Measurements from ENCODE around the gene RNASE1.
"Not testable (repeated sequence)": the region's sequence is repeated elsewhere in the genome, so short reads cannot be mapped to it uniquely, and the experiment has no call there.

RNASE1 gene

DNA sequence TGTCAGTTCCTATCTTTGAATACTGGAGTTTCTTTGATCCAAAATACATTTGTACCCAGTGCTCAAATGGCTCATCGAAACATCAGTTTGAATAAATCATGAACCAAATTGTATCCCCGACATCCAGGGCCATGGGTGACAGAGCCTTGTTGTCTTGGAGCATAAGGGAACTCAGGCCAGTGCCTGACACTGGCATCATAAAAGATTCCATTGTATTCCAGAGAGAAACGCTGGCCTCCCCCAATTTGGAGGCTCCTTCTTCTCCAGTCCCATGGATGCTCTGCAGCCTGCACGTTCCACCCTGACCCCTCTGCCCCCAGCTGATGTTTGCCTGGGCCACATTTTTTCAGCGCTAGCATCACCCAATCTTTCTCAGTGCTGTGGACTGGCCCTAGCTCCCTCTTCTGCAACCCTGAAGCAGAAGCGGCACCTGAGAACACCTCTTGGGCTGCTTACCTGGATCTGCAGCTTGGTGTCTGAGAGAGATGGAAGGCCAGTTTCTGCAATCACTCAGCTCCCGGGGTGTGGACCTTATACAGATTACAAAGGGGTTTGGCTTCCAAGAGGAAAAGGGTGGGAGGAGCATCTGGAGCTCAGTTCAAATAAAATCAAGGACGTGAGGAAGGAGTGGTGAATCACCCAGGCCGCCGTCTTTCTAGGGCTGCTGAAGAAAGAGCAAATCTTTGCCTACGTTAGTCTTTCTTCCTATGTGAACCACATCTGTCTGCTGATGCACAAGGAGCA is at the start of gene RNASE1:
TSS of gene RNASE1 (minus strand) at position 504 of the 744 bp plus-strand sequence. CDS start 776 bp downstream, outside the sequence.
- no peak for DNase-seq

DNA sequence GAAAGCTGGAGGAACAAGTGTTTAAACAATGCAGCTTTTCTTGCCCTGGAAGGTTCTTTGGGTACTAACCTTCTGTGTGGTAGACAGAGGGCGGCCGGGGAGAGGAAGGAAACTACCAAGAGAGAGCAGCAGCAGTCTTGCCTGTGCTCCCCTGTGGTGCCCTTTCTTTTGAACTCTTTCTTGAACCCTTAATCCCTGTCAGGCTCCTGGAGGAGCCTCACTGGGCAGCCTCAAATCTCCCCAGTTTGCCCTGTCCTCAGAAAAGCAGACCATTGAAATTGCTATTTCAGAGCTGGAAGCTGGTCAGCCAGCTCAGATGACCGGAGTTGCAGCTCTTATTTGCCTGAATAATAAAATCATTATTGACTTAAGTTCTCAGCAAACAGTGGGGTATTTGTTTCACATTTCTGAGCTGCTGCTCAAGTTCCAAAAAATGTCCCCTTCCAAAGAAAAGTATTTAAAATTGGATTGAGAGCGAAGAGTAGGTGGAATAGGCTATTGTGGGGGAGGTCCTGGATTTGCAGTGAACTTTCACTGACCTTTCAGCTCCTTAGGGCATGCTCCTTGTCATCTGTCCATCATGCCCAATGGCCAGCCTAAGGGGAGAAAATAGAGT is 46.4 kb upstream of the RNASE1 start:
- DNase-seq: no peak

DNA sequence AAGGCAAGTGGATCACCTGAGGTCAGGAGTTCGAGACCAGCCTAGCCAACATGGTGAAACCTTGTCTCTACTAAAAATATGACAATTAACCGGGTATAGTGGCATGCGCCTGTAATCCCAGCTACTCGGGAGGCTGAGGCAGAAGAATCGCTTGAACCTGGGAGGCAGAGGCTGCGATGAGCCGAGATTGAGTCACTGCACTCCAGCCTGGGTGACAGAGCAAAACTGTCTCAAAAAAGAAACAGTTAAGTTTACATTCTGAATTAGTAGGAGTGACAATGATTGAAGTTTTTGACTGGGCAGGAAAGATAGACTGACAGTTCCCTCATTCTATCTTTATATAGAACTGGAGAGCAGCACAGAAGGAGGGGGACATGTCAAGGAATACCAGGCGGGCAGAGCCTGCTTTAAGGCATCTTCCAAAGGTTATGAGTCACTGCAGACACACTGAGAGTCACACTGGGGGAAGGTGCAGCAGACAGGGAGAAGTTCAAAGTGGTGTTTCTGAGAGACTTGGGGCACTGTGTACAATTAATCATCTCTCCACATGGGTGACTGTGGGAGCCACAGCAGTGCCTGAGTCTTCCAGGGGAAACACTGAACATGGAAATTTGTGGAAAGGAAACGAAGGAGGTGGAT is 45.8 kb upstream of the RNASE1 start:
- no peak for DNase-seq

DNA sequence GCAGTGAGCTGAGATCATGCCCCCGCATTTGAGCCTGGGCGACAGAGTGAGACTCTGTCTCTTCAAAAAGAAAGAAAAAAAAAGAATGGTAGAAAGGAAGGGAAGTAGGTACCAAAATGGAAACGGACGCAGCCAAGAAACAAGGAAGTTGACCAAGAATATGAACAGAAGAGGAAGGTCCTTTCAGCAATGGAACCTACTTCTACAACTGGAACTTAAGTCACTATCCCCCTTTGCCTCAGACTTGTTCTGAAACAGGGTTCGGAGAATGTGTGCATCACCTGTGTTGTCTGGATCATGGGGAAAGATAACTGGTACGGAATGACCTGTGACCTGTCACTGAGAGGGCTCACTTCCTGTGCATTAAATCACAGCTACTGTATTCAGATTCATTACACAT is 43.9 kb upstream of the RNASE1 start:
- no peak for DNase-seq

DNA sequence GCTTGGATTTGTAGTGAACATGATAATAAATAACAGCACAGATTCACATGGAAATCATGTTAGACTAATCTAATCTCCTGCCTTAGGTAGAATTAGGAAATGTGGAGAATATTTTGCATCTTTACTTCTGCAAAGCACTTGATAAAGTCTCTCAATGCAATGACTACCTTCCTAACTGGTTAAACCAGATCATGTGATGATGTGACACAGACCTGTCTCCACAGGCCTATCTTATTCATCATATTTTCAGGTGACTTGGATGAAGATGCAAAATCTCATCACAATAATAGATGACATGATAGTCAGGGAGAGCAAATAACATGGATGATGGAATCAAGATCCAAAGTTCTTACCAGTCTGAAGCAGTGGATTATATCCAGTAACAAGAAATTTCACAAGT is 38.5 kb upstream of the RNASE1 start:
- DNase-seq: no peak

DNA sequence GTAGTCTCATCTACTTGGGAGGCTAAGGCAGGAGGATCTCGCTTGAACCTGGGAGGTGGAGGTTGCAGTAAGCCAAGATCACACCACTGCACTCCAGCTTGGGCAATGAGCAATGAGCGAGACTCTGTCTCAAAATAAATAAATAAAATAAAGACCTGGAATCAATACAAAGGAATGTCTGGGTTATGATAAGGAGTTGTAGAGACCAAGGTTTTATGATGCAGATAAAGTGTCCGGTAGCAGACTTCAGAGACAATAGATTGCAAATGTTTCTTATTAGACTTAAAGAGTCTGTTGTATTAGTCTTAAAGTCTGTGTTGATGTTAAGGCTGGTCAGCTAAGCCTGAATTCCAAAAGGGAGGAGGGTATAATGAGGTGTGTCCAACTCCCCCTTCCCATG is 35.2 kb upstream of the RNASE1 start:
- DNase-seq: no peak

DNA sequence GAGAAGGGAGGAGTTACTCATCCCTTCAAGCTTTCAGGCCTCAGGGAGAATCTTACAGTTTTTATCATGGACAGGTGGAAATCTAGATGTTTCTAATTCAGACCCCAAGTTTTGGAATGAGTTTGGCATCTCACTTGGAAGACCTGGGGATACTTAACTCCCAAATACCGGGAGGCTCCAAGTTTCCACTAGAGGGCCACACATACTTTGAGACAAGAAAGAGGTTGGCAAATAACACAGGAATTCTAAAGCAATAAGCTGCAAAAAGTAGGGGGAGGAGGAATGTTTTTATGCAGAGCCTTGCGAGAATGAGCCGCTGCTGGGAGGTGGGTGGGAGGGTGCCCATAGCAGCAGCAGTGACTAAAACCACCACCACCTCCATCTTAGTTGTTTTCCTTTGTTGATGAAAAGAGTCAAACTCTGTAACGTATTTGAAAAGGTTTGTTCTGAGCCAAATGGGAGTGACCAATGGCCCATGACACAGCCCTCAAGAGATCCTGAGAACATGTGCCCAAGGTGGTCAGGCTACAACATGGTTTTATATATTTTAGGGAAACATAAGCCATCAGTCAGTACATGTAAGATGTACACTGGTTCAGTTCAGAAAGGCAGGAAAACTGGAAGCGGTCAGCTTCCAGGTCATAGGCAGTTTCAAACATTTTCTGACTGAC is 34.2 kb upstream of the RNASE1 start:
- no peak for DNase-seq

DNA sequence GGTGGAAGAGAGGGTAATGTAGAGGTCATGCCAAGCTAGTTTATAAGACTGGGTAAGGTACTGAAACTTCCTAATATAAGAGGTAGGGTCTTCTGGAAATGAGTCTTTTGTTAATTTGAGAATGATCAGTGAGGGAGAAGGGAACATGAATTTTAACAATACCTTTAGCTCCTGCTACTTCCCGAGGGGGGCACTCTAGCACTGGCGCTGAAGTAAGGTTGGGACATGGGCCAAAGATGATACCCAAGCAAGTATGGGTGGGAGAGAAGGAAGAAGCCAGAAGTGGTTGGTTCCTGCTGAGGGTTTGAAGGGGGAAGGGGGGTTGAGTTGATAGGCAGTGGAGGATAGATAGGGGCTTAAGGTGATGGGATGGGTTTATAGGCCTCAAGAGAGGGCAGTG is 32.3 kb upstream of the RNASE1 start:
- no peak for DNase-seq

DNA sequence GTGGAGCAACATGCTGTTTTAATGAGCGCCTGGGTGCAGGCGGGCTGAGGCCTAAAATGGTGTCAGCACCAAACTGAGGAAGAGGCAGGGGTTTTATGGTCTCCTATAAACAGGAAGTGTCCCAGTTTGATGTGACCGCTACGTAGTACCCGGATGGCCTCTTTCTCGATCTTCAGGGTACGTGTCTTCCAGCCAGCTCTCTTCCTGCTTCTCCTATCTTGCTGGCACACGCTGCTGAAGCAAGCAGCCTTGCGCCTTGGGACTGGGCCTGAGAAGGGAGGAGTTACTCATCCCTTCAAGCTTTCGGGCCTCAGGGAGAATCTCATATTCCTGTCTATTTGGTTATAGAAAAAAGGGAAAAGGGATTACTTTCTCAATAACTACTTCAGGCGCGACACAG is 28.2 kb upstream of the RNASE1 start:
- DNase-seq: no peak

DNA sequence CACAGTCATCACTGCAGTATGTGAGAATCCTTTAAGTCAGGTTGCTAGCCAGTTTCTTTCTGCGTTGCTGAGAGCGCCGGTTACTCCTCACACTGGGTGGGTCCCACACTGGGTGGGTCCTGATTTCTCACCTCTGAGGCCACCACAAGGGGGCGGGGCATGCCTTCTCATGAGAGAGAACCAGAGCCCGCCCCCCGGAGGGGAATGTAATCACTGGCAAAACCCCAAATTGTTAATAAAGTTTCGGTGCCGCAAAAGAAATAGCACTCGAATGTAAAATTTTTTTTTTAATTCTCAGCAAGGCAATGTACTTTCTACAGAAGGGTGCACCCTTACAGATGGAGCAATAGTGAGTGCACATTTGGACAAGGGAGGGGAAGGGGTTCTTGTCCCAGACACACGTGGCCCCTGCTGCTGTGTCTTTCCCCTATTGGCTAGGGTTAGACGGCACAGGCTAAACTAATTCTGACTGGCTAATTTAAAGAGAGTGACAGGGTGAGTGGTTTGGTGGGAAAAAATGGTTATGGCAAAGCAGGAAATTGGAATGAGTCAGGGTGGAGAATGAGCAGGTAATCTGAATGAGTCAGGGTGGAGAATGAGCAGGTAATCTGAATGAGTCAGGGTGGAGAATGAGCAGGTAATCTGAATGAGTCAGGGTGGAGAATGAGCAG is 25.5 kb upstream of the RNASE1 start:
- not testable (repeated sequence) for DNase-seq

DNA sequence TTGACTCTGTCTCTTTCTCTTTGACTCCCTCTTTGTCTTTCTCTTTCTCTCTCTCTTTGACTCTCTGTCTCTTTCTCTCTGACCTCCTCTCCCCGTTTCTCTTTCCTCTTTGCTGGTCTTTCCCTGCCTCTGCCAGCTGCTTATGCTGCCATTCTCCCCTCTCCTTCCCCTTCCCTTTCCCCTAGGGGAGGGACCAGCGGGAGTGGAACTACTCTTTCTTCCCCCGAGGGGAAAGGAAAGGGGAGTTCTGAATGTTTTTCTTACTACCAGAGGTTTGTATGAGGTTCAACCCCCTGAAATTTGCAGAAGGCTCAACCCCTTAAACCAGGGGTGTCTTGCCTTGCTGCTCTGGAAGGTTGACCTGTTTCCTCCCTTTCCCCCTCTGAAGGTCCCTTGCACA is 24.7 kb upstream of the RNASE1 start:
- DNase-seq: no peak

DNA sequence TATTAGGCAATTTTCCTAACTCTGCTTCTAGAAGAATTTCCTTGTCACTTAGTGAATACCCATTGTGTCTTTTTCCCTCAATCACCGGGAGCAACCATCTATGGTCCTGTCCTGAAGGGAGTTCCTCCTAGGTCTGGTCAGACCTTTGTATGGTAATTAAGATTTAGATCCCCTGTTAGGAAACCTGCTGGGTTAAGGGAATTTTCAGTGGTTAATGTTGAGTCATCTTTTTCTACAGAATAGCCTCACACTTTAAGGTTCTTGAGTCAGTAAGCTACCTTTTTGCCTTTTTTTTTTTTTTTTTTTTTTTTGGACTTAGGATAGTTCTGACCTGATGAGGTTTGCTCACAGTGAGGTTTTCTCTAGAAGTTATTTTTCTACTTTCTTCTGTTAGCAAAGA is 24.0 kb upstream of the RNASE1 start:
- DNase-seq: not testable (repeated sequence)

DNA sequence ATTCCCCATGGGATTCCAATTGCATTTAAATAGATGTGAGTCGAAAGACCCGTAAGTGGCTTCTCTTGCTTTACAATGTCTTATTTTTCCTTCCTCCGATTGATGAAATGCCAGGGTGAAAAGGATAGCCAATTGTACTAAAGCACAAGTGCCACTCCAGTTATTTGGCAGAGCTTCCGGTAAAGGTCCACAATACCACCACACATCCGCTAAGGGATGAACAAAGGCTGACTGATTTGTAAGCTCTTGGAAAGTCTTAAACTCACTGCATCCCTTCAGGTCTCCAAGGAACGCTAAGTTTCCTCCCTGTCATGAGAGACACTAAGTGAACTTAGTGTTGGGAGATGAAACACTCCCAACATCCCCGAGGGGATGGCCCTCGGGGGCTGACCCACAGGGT is 21.2 kb upstream of the RNASE1 start:
- DNase-seq: no peak

DNA sequence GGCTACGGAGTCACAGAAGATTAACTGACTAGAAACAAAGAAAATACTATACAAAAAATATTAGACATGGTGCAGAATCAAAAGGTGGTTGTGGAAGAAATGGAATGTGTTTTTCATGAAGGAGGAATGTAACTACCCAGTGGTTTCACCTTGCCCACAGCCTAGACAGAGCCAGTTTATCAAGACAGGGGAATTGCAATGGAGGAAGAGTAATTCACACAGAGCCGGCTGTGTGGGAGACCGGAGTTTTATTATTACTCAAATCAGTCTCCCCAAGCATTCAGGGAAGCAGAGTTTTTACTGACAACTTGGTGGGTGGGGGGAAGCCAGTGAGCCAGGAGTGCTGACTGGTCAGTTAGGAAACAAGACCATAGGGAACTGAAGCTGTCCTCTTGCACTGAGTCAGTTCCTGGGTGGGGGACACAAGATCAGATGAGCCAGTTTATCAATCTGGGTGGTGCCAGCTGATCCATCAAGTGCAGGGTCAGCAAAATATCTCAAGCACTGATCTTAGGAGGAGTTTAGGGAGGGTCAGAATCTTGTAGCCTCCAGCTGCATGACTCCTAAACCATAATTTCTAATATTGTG is 19.0 kb upstream of the RNASE1 start:
- not testable (repeated sequence) for DNase-seq

DNA sequence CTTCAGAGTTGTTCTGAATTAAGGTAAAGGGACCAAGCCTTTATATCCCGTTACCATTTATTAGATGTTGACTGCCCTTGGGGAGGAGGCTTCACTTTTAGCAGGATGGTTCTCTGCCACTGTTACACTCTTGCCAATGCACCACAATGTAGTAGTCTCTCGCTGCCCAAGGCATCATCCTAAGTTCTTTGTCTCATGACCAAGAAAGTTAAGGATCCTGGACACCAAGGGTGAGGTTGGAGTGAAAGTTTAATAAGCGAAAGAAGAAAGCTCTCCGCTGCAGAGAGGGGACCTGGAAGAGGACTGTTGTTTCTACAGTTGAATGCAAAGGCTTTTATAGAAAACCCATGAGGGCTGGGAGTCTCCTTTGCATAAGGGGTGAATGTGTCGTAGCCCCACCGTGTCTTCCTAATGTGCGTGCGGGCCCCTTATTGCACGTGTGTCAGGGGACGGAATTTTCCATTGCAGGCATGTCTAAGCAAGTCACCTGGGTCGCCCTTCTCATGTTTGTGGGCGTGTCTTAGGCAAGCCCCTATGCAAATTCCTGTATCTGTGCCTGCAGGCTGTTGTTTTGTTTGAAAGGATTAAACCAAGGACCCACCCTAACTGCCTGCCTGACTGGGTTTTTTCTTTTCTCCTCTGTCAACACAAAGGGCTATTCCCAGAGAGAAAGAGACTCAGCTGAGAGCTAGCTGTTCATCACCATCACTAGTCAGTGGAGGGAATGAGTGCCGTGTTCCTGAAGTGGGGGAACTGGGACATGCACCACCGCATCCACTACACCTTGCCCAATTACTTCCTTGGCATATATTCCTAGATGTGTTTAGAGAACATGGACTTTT is 17.6 kb upstream of the RNASE1 start:
- no peak for DNase-seq

DNA sequence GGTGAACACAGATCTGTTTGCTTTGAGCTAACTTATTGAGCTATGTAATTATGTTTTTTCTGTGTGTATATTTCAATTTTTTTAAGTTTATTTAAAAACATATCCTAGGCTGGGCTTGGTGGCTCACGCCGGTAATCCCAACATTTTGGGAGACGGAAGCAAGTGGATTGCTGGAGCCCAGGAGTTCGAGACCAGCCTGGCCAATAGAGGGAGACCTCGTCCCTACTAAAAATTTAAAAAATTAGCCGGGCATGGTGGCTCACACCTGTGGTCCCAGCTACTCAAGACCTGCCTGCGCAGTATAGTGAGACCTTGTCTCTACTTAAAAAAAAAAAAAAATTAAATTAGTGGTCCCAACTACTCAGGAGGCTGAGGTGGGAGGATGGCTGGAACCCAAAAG is 16.2 kb upstream of the RNASE1 start:
- no peak for DNase-seq

DNA sequence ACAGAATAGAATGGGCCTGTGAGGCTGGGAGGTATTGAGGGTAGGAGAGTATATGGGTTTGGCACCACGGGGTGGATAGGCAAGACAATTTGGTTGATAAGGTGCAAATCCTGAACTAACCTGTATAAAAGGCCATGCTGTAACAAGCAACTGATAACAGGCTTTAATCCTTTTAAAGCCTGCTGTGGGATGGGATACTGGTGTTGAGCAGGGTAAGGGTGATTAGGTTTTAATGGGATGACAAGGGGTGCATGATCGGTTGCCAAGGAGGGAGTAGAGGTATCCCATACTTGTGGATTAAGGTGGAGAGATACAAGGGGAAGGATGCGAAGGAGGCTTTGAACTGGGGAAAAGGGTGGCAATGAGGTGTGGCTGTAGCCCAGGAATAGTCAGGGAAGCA is 13.3 kb upstream of the RNASE1 start:
- not testable (repeated sequence) for DNase-seq

DNA sequence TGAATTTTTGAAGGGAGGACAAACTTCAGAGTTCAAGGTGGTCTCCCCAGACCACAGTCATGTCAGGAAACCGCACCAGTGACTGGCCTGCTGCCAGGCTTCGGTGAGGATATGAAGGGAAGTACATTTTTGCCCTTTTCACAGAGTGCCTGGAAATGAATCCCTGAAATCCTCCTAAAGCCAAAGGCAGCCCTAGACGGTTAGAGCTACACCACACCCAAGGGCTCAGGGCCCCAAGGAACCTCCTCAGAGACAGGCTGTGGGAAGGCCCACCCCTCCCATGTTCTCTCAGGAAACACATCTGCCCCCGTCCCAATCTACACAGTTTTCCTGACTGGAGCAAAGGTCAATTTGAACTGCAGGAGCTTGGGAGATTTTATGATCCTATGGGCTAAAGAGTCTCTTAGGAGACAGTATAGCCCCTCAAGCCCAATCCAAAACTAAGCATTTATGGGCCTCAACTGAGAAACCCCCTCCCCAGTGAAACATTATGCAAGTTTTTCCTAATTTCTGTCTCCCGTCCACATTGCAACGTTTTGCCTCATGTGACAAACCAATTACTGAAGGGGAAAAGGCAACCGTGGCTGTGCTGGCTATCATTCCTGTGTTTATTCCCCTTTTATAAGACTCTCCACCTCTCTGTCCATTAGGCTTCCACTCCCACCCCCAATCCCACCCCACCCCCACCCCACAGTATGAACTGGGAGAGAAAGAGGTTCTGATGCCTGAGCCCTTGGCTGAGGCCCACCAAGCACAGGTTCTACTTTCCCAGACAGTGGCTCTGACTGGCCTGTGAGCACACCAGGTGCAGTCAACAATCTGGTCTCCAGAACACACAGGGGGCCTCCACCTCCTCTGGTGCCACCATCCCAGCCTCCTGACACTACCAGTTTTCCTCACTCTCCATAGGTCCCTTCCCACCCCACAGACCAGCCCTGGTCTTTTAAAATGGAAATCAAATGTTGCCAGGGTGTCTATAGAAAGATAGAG is 9.6 kb upstream of the RNASE1 start:
- no peak for DNase-seq

DNA sequence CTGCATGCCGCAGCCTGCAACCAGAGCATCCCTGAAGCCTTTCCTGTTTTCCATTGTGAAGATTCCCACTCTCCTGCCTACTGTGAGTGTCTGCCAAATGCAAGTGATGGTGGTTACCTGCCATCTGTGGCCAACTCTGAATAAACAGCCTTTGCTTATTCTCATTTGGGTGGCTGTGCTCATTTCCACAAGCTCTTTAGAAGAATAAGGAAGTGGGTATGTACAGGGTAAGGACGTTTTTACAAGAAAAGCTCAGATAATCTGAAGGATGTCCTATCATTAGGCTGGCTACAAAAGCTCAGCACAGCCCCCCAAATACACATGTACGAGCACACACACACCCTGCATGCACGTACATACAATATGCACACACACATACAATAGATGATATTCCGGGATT is 7.3 kb upstream of the RNASE1 start:
- DNase-seq: no peak

DNA sequence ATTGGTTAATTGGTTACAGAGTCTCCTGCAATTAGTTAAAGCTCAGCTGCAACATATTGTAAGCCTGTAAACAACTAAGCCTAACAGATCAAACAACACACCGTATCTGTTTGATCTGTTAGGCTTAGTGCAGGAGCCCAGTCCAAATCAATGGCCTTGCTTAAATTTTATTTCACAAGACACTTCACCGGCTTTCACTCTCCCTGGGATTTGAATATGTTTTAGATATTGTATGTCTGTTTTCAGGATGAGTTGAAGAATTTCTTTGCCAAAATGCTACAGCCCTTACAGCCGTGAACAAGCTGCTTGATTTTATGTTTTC is 5.5 kb upstream of the RNASE1 start:
- no peak for DNase-seq

Data from CD4-positive, alpha-beta T cell treated with Interleukin-12 subunit alpha and Interleukin-12 subunit beta, for 1 hour (primary cell).